GM21528 (cell line): ENCODE measurements around the gene SLFN12.
"Not testable (repeated sequence)": the region's sequence is repeated elsewhere in the genome, so short reads cannot be mapped to it uniquely, and the experiment has no call there.

Experiments used
- ATAC-seq: cut with Tn5 transposase; IDR thresholded peaks from one replicate; pipeline ENCODE4 v1.9.1; 2021; ENCODE audit warnings: mild to moderate bottlenecking, moderate library complexity; ENCODE audit not compliant: unreplicated experiment, low FRiP score

Gene SLFN12

GRCh38 chr17:35432176-35433074 is at the start of gene SLFN12:
SLFN12 (minus strand) TSS chr17:35432500; CDS start chr17:35423028, 9,472 bp downstream.
- ATAC-seq = peak; percentile 88

- ATAC-seq = no peak
Observed at GRCh38 chr17:35479271-35479670, 47.0 kb upstream of the SLFN12 start.

- no peak for ATAC-seq
Observed at GRCh38 chr17:35477248-35477647, 44.9 kb upstream of the SLFN12 start.

GRCh38 chr17:35476283-35476820 is 44.1 kb upstream of the SLFN12 start:
- no peak for ATAC-seq

DNA sequence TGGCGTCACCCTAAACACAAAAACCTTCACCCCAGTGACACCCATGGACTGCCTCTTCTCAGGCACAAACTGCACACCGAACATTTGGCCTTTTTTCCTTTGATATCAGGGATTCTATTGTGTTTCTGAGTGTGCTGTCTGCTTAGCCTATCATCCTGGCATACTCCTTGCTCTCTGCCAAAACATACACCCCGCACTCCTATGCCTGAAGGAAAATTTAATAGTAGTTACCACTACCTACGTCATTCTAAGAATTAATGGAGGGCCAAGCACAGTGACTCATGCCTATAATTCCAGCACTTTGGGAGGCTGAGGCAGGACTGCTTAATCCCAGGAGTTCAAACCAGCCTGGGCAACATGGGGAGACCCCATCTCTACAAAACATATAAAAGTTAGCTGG is 36.2 kb upstream of the SLFN12 start:
- ATAC-seq = no peak

DNA sequence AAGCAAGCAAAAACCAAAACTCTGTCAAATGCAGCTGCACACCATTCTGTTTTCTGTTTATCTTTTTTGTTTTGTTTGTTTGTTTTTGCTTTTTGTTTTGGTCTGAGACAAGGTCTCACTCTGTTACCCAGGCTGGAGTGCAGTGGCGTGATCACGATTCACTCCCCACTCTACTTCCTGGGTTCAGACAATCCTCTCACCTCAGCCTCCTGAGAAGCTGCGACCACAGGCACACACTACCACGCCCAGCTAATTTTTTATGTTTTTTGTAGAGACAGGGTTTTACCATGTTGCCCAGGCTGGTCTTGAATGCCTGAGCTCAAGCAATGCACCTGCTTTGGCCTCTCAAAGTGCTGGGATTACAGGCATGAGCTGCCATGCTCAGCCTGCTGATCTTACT is 35.5 kb upstream of the SLFN12 start:
- ATAC-seq = no peak

DNA sequence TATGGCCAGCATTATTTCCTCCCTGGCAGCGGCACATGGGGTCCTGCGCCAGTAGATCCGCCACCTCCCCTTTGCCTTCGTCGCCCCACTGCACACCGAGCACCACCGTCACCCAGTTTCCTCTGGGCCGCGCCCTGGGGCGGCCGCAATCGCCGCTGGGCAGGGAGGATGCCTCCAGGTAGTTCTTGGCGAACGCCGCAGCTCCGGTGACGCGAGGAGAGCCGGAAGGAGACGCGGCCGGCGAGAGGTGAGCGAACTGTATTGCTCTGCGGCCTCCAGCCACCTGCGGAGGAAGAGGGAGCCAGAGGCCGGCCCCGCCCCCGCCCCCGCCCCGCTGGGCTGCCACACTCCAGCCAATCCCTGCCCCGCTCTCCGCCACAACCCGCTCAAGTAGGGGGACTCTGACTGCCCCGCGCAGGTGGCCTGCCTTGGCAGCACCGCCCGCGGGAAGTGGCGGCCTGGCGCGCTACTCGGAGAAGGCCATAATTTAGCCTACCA is 28.1 kb upstream of the SLFN12 start:
- peak; percentile 89 for ATAC-seq

GRCh38 chr17:35454035-35454434 is 21.7 kb upstream of the SLFN12 start:
- not testable (repeated sequence) for ATAC-seq

DNA sequence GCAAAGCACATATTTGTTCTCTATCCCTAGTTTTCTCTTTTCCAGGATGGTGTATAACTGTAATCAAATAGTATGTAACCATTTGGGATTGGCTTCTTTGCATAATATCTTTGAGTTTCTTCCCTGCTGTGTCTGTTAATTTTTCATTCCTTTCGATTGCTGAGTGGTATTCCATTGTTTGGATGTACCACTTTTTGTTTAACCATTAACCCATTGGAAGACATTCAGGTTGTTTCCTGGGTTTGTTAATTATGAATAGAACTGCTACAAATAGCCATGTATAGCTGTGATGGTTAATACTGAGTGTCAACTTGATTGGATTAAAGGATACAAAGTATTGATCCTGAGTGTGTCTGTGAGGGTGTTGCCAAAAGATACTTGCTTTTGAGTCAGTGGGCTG is 20.9 kb upstream of the SLFN12 start:
- ATAC-seq = no peak

- ATAC-seq = no peak
Observed at GRCh38 chr17:35449371-35449931, 17.2 kb upstream of the SLFN12 start.

GRCh38 chr17:35448899-35449227 is 16.6 kb upstream of the SLFN12 start:
- ATAC-seq = no peak

GRCh38 chr17:35448214-35448898 is 16.1 kb upstream of the SLFN12 start, which contains the start of gene SLFN13:
SLFN13 (minus strand) TSS chr17:35448766; CDS start chr17:35445680, 3,086 bp downstream.
- ATAC-seq = peak; percentile 71

GRCh38 chr17:35447499-35447898 is 15.2 kb upstream of the SLFN12 start:
- no peak for ATAC-seq

DNA sequence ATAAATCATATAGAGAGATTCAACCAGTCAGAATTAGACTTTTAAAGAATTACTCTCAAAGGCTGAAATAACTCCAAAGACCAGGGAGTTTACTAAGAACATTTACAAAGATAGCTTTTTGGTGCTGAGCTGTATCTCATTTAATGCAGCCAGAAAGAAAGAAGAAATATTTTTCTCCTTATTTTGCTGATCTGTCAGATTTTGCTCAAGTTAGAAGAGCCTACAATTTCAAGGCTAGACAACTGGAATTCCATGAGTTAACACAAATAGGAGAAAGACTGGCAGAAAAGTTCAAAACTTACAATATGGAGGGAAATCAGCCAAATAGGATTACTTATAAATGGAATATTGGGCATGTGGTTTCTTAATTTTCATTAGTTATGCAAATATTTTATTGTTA is 6.1 kb upstream of the SLFN12 start:
- no peak for ATAC-seq

DNA sequence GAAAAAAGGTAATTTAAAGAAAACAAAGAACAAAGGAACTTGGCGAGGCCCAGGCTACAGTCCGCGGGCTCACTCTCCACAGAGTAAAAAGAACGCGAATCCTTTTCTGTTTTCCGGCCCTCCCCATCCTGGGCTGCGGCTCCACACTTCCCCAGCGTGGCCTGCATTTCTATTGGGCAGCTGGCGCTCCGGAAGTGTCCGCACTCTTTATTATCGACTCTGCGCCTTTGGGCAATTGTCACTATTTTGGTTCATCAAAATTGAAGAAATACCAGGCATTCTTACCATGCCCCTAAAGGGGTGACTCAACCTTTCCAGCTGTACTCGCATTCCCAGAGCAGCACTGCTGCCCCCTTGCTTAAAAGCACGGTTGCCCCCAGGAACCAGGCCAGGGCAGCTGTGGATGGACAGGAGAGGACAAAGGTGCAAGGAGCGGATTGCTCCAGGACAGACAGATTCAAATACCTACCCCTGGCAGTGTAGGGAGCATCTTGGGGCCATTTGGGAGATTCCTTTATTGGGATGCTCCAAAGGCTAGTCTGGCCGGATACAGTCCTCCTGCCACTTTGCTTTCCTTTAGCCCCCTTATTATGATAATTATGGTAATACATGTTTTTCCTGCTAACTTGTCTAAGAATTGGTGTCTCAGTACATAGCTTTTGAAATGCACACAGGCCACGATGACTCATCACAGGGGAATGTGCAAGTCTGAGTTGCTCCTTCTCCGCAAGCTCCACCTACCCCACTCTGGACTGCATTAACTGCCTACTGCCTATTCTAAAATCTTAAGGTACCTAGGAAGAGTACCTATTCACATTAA is 985 bp upstream of the SLFN12 start:
- ATAC-seq = no peak

DNA sequence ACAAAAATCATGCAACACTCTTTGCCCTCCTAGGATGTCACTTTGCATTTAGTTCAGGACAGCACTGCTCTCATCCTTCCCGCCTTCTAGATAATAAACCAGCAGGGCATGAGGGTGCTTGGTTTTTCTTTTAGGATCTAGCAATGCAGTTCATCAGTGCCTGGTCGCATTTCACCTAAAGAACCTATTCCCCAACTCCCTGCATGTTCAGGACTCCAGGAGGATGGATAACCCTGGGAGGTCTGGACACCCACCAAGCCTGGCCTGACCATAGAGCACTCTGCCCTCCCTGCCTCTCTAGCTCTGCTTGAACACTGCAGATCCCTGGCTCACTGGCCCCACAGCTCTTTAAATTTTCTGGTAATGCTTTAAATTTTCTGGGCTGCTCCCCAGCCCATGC is 2.6 kb downstream of the SLFN12 start:
- no peak for ATAC-seq

GRCh38 chr17:35428229-35428628 is 4.1 kb downstream of the SLFN12 start:
- no peak for ATAC-seq

- no peak for ATAC-seq
Observed at GRCh38 chr17:35423761-35424160, 8.5 kb downstream of the SLFN12 start.

DNA sequence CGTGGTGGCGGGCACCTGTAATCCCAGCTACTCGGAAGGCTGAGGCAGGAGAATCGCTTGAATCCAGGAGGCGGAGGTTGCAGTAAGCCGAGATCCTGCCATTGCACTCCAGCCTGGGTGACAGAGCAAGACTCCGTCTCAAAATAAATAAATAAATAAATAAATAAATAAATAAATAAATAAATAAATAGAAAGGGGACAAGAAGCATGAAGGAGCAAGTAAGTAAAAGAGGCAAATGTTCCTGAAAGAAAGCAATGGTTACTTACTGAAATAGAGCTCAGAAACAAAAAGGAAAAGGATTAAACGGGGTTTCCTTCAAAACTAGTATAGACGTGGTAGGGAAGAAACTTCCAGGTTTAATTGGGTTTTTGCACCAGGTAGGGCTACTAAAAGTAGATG is 11.2 kb downstream of the SLFN12 start:
- ATAC-seq = not testable (repeated sequence)

DNA sequence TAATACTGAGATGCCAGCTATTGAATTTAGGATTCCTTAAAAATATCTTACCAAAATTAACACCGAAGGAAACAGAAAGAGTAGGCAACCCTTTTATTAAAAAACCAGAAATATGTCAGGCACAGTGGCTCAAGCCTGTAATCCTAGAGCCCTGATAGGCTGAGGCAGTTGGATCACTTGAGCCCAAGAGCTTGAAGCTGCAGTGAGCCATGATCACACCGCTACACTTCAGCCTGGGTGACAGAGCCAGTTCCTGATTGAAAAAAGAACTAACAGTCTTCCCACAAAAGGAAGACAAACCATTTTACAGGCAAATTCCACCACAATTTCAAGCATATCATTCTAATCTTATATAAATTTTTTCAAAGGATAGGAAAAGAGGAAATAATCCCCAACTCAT is 15.6 kb downstream of the SLFN12 start:
- ATAC-seq = no peak
